Ovary (tissue), 9 donors: Measurements from ENCODE around the gene DNAJC1. TPM values are rescaled to one million over a fixed set of nuclear protein-coding genes. Genes with fewer than 3 reads are reported as not detected.
"Not testable (repeated sequence)": the region's sequence is repeated elsewhere in the genome, so short reads cannot be mapped to it uniquely, and the experiment has no call there.

Source experiments
- DNase-seq, 5 donors: peaks; one replicate each; pipeline ENCODE4 v3.0.0-alpha.2; 2019 to 2020
- H3K27ac ChIP-seq, 2 donors: fragments of 200-600 bp; one replicate each; pipeline versions ENCODE4 v1.5.1 to v1.8.0; 2019 to 2022
- H3K27me3 ChIP-seq: fragments of 200-600 bp; one replicate; pipeline ENCODE4 v1.8.0; 2022
- H3K36me3 ChIP-seq: fragments of 200-600 bp; sonication (generic); one replicate; pipeline ENCODE4 v1.5.1; 2019
- H3K4me1 ChIP-seq: one replicate; pipeline ENCODE4 v1.8.1; 2013; ENCODE audit warnings: mild to moderate bottlenecking, moderate library complexity; ENCODE audit not compliant: insufficient read depth
- H3K4me3 ChIP-seq: fragments of 200-600 bp; sonication (generic); one replicate; pipeline ENCODE4 v1.5.1; 2017
- H3K9me3 ChIP-seq, 2 donors: fragments of 200-600 bp in 1 of 2; sonication (generic) in 1 of 2; one replicate each; pipeline versions ENCODE4 v1.5.1 to v1.8.1; 2013 to 2019; ENCODE audit warnings: mild to moderate bottlenecking in 1 of 2, moderate library complexity in 1 of 2
- CTCF ChIP-seq, 3 donors: fragments of 450-650 bp in 2 of 3; fragments of 200-600 bp in 1 of 3; IDR thresholded peaks; one replicate each; pipeline versions ENCODE4 v1.5.1 to v1.8.0; 2016 to 2022; ENCODE audit warnings: antibody characterized with exemption in 3 of 3, mild to moderate bottlenecking in 1 of 3
- EP300 ChIP-seq: sonication (generic); formaldehyde crosslinking; IDR thresholded peaks from one replicate; pipeline ENCODE4 v1.6.1; 2017; ENCODE audit warnings: antibody characterized with exemption
- POLR2A ChIP-seq: fragments of 450-650 bp; IDR thresholded peaks from one replicate; pipeline ENCODE4 v1.6.1; 2017; ENCODE audit warnings: antibody characterized with exemption, mild to moderate bottlenecking, moderate library complexity
- WGBS, 3 donors: extraction: QIAGEN DNeasy Blood & Tissue Kit in 1 of 3; methylation state at CpG; one replicate each; pipeline versions ENCODE4 v1.1.5 to v1.1.7; 2013 to 2017; 5-methylcytosine and 5-hydroxymethylcytosine counted together
- intact Hi-C, 4 donors: fragments of 100-400 bp; cut with DNase I; formaldehyde crosslinking; loops; one replicate each; pipeline versions ENCODE4 v1.11.0 to v1.15.1; 2022 to 2023
- polyA plus RNA-seq, 2 donors: library from polyadenylated mRNA; stranded (reverse); fragments of 200-250 nt in 1 of 2; fragments of 350-450 nt in 1 of 2; fragmentation: Illumina TruSeq in 1 of 2; extraction: RNeasy Lipid Tissue Mini Kit (QIAGEN cat#74804) in 1 of 2; gene quantifications; one replicate each; pipeline ENCODE4 v1.2.3, GENCODE V29; 2013 to 2014
- total RNA-seq, 7 donors: library from RNA; depleted of rRNA in 2 of 7; stranded (reverse); fragments of >200 nt in 2 of 7; fragmentation: NEBNext Ultra II Directional in 3 of 7; extraction: Animal tissue kit (Norgen Biotek cat#: 25700) in 3 of 7; gene quantifications; one replicate each; pipeline versions ENCODE4 v1.1.0 to v1.2.4, GENCODE V29; 2016 to 2023
- donor health status: DM: no; HTN: no; CAD: no; lungs with moderate emphysema.
- donor health status: DM: no; HTN: no; CAD: no.
- donor health status: Bipolar disorder and iron deficiency.
- donor health status: DM: yes; HTN: yes; CAD: no.
- donor health status: DM: no; HTN: no; CAD: no.
- donor health status: DM: yes; HTN: yes; CAD: no.

Gene DNAJC1
- total and polyA plus RNA-seq, 9 donors: 18.8 to 62.7 (median 21.0) TPM

GRCh38 chr10:22043327-22043633 is 39.8 kb upstream of the DNAJC1 start:
- Histone ChIP-seq H3K4me3 (no peak overlapping the region), H3K9me3 (no peaks in the 10 kb centered on the region), H3K27ac (no peak overlapping the region), H3K4me1 (no peaks in the 10 kb centered on the region), H3K36me3 (no peaks in the 10 kb centered on the region), H3K27me3 (no peaks in the 10 kb centered on the region)
- intact Hi-C loops: no loop called here
- WGBS, 3 donors: 63 to 65% (median 64%) methylated on average over 6 of the region's 6 CpGs
- no peak for DNase-seq
- no peak for TF ChIP-seq POLR2A
- no peak for TF ChIP-seq CTCF (IDR thresholded peaks at IDR 0.05)

- no peaks in the 10 kb centered on the region for H3K27me3 ChIP-seq
- TF ChIP-seq EP300 (no peak), CTCF (IDR thresholded peaks at IDR 0.05) (no peak), POLR2A (no peak)
- no peaks in the 10 kb centered on the region for H3K4me1 ChIP-seq
- no peak for DNase-seq
- 62 to 66% (median 64%) methylated on average over 8 of the region's 8 CpGs for WGBS, 3 donors
- no peaks in the 10 kb centered on the region for H3K9me3 ChIP-seq
- H3K36me3 ChIP-seq: no peaks in the 10 kb centered on the region
- no peak overlapping the region for H3K4me3 ChIP-seq
- H3K27ac ChIP-seq: no peak overlapping the region
- intact Hi-C loops: no loop called here
Measured at GRCh38 chr10:22042557-22043326, 39.2 kb upstream of the DNAJC1 start.

GRCh38 chr10:22034333-22034732 is 30.8 kb upstream of the DNAJC1 start:
- TF ChIP-seq EP300 (no peak), POLR2A (no peak), CTCF (IDR thresholded peaks at IDR 0.05) (no peak)
- Histone ChIP-seq H3K9me3 (no peaks in the 10 kb centered on the region), H3K4me3 (no peak overlapping the region), H3K36me3 (no peaks in the 10 kb centered on the region), H3K4me1 (no peaks in the 10 kb centered on the region), H3K27me3 (no peaks in the 10 kb centered on the region), H3K27ac (no peak overlapping the region)
- intact Hi-C loops: no loop called here
- WGBS, 3 donors: 80 to 83% (median 80%) methylated on average over 3 of the region's 3 CpGs
- no peak for DNase-seq

- H3K36me3 ChIP-seq, H3K9me3 ChIP-seq, H3K27me3 ChIP-seq, DNase-seq, H3K4me1 ChIP-seq, H3K4me3 ChIP-seq, H3K27ac ChIP-seq, intact Hi-C loops: not testable (repeated sequence)
- 66 to 77% (median 73%) methylated on average over 3 of the region's 3 CpGs for WGBS, 3 donors
Measured at GRCh38 chr10:22032268-22032667, 28.7 kb upstream of the DNAJC1 start.

GRCh38 chr10:22030421-22030820 is 26.9 kb upstream of the DNAJC1 start:
- 64 to 71% (median 66%) methylated on average over 2 of the region's 2 CpGs for WGBS, 3 donors
- no peaks in the 10 kb centered on the region for H3K4me1 ChIP-seq

More at GRCh38 chr10:22030421-22030820, 26.9 kb upstream of the DNAJC1 start:
- intact Hi-C loops: no loop called here
- DNase-seq: no peak
- Histone ChIP-seq H3K27me3 (no peaks in the 10 kb centered on the region), H3K9me3 (no peaks in the 10 kb centered on the region), H3K27ac (no peak overlapping the region), H3K4me3 (no peak overlapping the region), H3K36me3 (no peaks in the 10 kb centered on the region)
- TF ChIP-seq CTCF (IDR thresholded peaks at IDR 0.05) (no peak), POLR2A (no peak), EP300 (no peak)
